ENCODE results near the gene GLRX3. TPM values are rescaled to one million over a fixed set of nuclear protein-coding genes. Genes with fewer than 3 reads are reported as not detected.
"Not testable (repeated sequence)": the region's sequence is repeated elsewhere in the genome, so short reads cannot be mapped to it uniquely, and the experiment has no call there.

The GLRX3 gene
- total RNA-seq, 4 donors from 2014 or later = 36.0 to 54.2 (median 43.4) TPM

DNA sequence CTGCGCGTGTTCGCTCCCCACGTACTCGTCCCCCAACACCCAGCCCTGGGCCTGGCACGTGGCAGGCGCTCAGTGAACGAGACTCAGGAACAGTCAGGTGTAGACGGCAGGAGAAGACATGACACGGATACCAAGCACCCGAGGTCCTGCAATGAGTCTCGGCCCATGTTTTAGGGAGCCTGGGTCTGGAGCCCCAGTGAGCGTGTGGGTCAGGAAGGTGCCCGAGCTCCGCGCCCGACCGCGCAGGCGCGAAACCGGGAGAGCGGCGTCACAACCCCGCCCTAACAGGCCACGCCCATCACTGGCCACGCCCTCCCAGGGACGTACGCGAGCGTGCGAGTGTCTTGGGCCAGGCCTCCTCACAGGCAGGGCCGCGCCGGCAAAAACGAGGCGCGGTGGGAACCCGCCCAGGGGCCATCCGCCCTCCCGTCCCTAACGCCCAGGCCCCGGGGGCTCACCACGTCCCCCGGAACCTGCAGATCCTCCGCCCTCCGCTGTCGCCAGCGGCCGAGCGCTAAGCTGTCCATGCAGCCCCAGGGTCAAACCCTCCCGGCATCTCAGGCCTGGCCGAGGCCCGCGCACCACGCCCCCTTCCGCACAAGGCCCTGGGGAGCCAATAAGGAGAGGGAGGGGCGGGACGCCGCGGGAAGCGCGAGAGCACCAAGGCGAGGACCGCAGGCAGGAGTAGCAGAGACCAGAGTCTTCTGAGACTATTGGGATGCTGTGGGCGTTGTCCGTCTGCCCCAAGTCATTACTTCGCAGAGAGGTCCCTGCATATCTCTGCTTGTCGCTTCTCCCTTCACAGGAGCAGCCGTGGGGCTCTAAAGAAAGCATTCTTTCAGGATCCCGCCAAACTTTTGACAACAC, 25.7 kb upstream of the GLRX3 start, which contains the start of gene C10orf143:
C10orf143 (minus strand) TSS at position 585 of the 867 bp plus-strand sequence; CDS start at position 527, 58 bp downstream.
- ATAC-seq (ENCODE audit: low FRiP score) = peak; percentile 98
- DNase-seq (ENCODE audit: low spot score) = peak; percentile 96
- TF ChIP-seq, protein P1, sequence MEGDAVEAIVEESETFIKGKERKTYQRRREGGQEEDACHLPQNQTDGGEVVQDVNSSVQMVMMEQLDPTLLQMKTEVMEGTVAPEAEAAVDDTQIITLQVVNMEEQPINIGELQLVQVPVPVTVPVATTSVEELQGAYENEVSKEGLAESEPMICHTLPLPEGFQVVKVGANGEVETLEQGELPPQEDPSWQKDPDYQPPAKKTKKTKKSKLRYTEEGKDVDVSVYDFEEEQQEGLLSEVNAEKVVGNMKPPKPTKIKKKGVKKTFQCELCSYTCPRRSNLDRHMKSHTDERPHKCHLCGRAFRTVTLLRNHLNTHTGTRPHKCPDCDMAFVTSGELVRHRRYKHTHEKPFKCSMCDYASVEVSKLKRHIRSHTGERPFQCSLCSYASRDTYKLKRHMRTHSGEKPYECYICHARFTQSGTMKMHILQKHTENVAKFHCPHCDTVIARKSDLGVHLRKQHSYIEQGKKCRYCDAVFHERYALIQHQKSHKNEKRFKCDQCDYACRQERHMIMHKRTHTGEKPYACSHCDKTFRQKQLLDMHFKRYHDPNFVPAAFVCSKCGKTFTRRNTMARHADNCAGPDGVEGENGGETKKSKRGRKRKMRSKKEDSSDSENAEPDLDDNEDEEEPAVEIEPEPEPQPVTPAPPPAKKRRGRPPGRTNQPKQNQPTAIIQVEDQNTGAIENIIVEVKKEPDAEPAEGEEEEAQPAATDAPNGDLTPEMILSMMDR (IDR thresholded peaks at IDR 0.05) = no peak

DNA sequence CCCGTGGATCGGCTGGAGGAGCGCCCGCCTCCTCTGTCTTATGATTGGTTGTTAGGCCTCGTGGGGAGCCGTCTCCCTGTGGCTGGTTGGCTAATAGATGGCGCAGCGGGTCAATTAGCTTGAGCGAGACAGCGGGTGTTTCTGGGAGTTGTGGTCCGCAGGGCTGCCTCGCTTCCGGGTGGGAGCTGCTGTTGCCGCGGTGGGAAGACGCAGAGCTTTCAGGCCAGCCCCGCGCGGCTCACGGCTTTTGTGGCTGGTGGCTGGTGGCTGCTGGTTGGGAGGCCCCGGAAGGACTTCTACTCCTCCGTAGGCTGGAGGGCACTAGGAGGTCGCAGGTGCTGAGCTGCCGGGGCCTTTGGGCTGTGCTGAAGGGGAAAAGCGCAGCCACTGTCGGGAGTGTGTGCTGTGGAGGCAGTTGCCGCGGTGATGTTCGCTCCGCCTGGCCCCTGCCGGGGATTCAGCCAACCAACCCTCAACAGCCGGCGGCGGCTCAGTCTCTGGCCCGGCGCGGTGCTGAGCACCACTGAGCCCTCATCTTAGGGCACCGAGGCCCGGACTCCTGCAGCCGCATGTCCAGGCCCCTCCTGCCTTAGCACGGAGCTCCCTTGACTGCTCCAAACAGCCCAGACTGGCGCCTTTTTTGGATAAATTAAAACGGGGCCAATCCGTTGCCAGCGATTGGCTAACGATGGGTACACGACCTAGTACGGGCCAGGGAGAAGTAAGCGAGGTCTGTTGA, 24.9 kb upstream of the GLRX3 start:
- DNase-seq (ENCODE audit: low spot score) (peak; percentile 89), ATAC-seq (ENCODE audit: low FRiP score) (peak; percentile 96)
- TF ChIP-seq, protein P1 (IDR thresholded peaks at IDR 0.05) = no peak

DNA sequence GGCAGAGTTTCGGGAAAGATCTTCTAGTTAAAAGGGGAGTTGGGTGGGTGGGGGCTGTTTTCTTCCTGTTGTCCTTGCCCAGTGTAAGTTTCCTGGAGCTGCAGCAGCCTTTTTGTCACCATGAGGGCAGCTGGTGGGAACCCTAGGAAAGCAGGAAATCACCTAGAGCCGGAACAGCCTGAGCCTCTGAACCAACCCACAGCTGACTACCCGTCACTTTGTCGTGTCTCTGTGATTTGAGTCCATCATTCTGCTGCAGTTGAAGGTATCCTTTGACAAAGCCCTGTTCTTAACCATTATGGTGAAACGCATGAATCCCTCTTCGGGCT, 24.4 kb upstream of the GLRX3 start:
- TF ChIP-seq, protein P1 (IDR thresholded peaks at IDR 0.05) = no peak
- no peak for ATAC-seq (ENCODE audit: low FRiP score)
- DNase-seq (ENCODE audit: low spot score) = no peak

DNA sequence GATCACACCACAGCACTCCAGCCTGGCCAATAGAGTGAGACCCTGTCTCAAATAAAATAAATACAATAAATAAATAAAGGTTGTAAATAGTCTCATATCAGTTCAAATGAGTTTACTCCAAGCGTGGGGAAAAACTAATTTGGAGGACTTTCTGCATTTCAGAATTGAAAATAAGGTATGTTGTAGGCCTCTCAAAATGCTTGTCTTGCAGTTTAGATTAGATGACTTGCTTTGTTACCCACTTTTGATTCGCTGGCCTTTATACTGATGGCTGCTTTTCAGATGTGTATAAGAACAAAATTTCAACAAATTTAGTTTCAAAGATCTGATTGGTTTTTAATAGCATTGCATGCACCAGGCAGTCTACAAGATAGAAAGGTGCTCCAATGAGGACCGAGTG, 23.4 kb upstream of the GLRX3 start:
- ATAC-seq (ENCODE audit: low FRiP score) = no peak
- TF ChIP-seq, protein P1 (IDR thresholded peaks at IDR 0.05) = no peak

DNA sequence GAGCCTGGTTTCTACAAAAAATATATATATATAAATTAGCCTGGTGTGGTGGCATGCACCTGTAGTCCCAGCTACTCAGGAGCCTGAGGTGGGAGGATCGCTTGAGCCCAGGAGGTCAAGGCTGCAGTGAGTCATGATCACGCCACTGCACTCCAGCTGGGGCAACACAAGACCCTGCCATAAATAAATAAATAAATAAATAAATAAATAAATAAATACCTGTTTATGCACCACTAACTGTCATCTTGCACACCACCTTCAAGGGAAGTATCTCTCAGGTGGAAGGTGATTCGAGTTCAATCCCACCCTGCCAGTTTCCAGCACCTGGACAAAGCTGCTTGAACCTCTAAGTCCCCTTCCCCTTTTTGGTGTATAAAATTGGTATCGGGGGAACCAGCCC, 19.2 kb upstream of the GLRX3 start:
- not testable (repeated sequence) for ATAC-seq (ENCODE audit: low FRiP score); DNase-seq (ENCODE audit: low spot score)

More for the DNA sequence above, 23.4 kb upstream of the GLRX3 start:
- no peak for DNase-seq (ENCODE audit: low spot score)

DNA sequence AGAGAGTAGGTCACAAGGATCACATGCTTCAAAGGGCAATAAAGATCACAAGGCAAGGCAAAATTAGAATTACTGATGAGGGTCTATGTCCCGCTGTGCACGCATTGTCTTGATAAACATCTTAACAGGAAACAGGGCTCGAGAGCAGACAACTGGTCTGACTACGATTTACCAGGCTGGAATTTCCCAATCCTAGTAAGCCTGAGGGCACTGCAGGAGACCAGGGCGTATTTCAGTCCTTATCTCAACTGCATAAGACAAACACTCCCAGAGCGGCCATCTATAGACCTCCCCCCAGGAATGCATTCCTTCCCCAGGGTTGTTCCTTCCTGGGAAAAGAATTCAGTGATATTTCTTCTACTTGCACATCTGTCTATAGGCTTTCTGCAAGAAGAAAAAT, 18.7 kb upstream of the GLRX3 start:
- not testable (repeated sequence) for DNase-seq (ENCODE audit: low spot score); ATAC-seq (ENCODE audit: low FRiP score)

DNA sequence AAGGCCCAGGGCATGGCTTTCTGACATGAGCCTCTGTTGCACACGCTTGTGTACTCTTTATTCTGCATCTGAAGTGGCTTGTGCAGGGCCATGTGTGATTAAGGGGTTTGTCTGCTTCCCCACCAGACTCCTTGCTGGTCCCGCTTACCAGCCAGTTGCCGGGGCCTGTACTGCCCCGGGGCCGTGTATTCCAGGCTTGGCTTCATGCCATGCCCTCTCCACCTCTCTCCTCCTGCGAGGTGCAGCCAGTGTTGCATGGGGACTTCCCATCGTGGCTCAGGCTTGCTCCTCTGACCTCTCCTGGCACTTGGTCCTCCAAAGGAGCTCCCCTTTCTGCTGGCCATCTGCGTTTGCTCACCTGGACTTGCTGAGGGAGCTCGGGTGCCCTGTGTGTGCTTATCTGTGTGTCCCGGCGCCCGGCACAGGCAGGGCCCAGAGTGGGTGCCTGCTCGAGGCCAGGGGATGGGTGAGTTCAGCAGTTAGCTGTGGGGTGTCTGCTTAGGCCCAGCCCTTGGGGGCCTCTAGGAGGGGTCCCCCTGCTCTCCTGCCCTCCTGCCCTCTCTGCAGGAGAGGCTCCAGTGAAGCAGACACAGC, 14.6 kb upstream of the GLRX3 start:
- no peak for DNase-seq (ENCODE audit: low spot score)
- TF ChIP-seq, protein P1 (IDR thresholded peaks at IDR 0.05) = no peak
- no peak for ATAC-seq (ENCODE audit: low FRiP score)
